K562 (cell line): ENCODE data around the gene HNF4A. TPM values are rescaled to one million over a fixed set of nuclear protein-coding genes. Genes with fewer than 3 reads are reported as not detected.
A peak's percentile ranks its signal among the peaks of the same experiment; 100 is the strongest.

ENCODE experiments used
- BMI1 ChIP-seq: fragments of 150-350 bp; IDR thresholded peaks from 2 replicates; pipeline ENCODE4 v1.6.1; 2014; ENCODE audit warnings: low read length
- PTBP1 ChIP-seq: fragments of 200-400 bp; formaldehyde crosslinking; IDR thresholded peaks from 2 replicates; pipeline ENCODE4 v1.6.1; 2017; ENCODE audit warnings: low read depth, low read length
- TAF7 ChIP-seq: fragments of 450-650 bp; IDR thresholded peaks from 2 replicates; pipeline ENCODE4 v1.6.1; 2016; ENCODE audit warnings: missing genetic modification characterization, missing compliant biosample characterization
- polyA plus RNA-seq, 8 experiments: library from polyadenylated mRNA; depleted of rRNA in 4 of 8; stranded (reverse) in 5 of 8; unstranded in 3 of 8; fragments of >200 nt; fragmentation: Nextera tagmentation in 2 of 8; fragmentation: Illumina TruSeq in 1 of 8; extraction: Ambion mirVana in 2 of 8; extraction: Trizol in 1 of 8; gene quantifications; 2 replicates each; pipeline versions ENCODE4 v1.2.1 to v1.2.3, GENCODE V29; 2011 to 2014; ENCODE audit warnings: inconsistent platforms in 1 of 8, missing spikeins in 1 of 8
- total RNA-seq, 7 experiments: library from RNA; depleted of rRNA in 6 of 7; stranded (reverse); fragments of >200 nt in 6 of 7; fragmentation: Illumina TruSeq in 2 of 7; extraction: Trizol in 2 of 7; gene quantifications; 2 replicates each; pipeline versions ENCODE4 v1.2.1 to v1.2.3, GENCODE V29; 2011 to 2021; ENCODE audit warnings: low replicate concordance in 1 of 7
- TF ChIP-seq, protein P1 (sequence below): sonication (generic); formaldehyde crosslinking; IDR thresholded peaks from 2 replicates; pipeline ENCODE4 v1.4.0; 2020; ENCODE audit warnings: mild to moderate bottlenecking, missing genetic modification reagents
- TF ChIP-seq, protein P2 (sequence below): sonication (generic); IDR thresholded peaks from 2 replicates; pipeline ENCODE4 v1.6.1; 2016
- TF ChIP-seq, protein P3 (sequence below): sonication (generic); formaldehyde crosslinking; IDR thresholded peaks from 2 replicates; pipeline ENCODE4 v1.9.0; 2022; ENCODE audit warnings: mild to moderate bottlenecking, missing genetic modification reagents
- TF ChIP-seq, protein P4 (sequence below): fragments of 450-650 bp; IDR thresholded peaks from 2 replicates; pipeline ENCODE4 v1.6.1; 2017; ENCODE audit warnings: antibody characterized with exemption, mild to moderate bottlenecking
- TF ChIP-seq, protein P5 (sequence below): fragments of 200-600 bp; sonication (generic); IDR thresholded peaks from one replicate; pipeline ENCODE4 v1.6.1; 2012; ENCODE audit warnings: mild to moderate bottlenecking, low read depth, low read length, inconsistent platforms

The HNF4A gene
- total and polyA plus RNA-seq, 9 of the 15 experiments (the other 6 are each of a cell fraction or from before 2014, with no cell fraction given): 0.03 to 0.27 (median 0.08) TPM; not detected in 5

DNA sequence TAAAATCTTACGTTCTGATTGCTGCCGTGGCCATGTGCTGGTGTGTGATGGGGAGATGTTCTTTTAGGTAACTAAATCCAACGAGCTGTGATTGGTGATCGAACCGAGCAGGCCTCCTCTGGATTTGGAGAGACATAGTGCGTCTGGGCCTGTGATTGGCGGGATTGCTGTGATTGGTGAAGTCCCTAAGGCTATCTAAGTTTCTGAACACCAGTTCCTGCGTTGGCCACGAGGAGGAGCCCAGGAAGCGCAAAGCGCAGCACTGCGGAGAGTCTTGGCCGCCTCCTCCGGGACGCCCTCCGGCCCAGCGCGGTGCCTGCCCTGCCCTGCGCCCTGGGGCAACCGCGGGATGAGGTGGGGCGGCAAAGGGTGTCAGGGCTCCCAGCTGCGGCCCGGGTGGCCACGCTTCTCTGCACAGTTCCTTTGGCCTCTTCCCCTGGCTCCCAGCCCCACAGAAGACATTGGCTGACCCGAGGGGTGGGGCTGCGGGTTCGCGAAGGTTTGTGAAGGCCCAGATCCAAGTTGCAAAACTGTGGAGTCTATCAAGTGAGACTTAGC is 33.0 kb downstream of the HNF4A start (continued):
- TF ChIP-seq, protein P1, sequence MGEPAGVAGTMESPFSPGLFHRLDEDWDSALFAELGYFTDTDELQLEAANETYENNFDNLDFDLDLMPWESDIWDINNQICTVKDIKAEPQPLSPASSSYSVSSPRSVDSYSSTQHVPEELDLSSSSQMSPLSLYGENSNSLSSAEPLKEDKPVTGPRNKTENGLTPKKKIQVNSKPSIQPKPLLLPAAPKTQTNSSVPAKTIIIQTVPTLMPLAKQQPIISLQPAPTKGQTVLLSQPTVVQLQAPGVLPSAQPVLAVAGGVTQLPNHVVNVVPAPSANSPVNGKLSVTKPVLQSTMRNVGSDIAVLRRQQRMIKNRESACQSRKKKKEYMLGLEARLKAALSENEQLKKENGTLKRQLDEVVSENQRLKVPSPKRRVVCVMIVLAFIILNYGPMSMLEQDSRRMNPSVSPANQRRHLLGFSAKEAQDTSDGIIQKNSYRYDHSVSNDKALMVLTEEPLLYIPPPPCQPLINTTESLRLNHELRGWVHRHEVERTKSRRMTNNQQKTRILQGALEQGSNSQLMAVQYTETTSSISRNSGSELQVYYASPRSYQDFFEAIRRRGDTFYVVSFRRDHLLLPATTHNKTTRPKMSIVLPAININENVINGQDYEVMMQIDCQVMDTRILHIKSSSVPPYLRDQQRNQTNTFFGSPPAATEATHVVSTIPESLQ (CRISPR knock-in tag): no peak
- TF ChIP-seq, protein P2, sequence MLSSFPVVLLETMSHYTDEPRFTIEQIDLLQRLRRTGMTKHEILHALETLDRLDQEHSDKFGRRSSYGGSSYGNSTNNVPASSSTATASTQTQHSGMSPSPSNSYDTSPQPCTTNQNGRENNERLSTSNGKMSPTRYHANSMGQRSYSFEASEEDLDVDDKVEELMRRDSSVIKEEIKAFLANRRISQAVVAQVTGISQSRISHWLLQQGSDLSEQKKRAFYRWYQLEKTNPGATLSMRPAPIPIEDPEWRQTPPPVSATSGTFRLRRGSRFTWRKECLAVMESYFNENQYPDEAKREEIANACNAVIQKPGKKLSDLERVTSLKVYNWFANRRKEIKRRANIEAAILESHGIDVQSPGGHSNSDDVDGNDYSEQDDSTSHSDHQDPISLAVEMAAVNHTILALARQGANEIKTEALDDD: no peak
- TF ChIP-seq, protein P3, sequence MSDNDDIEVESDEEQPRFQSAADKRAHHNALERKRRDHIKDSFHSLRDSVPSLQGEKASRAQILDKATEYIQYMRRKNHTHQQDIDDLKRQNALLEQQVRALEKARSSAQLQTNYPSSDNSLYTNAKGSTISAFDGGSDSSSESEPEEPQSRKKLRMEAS (CRISPR knock-in tag): no peak
- TF ChIP-seq TAF7 (tag) (no peak), BMI1 (no peak), PTBP1 (peak; percentile 91)
- TF ChIP-seq, protein P4, sequence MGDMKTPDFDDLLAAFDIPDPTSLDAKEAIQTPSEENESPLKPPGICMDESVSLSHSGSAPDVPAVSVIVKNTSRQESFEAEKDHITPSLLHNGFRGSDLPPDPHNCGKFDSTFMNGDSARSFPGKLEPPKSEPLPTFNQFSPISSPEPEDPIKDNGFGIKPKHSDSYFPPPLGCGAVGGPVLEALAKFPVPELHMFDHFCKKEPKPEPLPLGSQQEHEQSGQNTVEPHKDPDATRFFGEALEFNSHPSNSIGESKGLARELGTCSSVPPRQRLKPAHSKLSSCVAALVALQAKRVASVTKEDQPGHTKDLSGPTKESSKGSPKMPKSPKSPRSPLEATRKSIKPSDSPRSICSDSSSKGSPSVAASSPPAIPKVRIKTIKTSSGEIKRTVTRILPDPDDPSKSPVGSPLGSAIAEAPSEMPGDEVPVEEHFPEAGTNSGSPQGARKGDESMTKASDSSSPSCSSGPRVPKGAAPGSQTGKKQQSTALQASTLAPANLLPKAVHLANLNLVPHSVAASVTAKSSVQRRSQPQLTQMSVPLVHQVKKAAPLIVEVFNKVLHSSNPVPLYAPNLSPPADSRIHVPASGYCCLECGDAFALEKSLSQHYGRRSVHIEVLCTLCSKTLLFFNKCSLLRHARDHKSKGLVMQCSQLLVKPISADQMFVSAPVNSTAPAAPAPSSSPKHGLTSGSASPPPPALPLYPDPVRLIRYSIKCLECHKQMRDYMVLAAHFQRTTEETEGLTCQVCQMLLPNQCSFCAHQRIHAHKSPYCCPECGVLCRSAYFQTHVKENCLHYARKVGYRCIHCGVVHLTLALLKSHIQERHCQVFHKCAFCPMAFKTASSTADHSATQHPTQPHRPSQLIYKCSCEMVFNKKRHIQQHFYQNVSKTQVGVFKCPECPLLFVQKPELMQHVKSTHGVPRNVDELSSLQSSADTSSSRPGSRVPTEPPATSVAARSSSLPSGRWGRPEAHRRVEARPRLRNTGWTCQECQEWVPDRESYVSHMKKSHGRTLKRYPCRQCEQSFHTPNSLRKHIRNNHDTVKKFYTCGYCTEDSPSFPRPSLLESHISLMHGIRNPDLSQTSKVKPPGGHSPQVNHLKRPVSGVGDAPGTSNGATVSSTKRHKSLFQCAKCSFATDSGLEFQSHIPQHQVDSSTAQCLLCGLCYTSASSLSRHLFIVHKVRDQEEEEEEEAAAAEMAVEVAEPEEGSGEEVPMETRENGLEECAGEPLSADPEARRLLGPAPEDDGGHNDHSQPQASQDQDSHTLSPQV: no peak
- TF ChIP-seq, protein P5, sequence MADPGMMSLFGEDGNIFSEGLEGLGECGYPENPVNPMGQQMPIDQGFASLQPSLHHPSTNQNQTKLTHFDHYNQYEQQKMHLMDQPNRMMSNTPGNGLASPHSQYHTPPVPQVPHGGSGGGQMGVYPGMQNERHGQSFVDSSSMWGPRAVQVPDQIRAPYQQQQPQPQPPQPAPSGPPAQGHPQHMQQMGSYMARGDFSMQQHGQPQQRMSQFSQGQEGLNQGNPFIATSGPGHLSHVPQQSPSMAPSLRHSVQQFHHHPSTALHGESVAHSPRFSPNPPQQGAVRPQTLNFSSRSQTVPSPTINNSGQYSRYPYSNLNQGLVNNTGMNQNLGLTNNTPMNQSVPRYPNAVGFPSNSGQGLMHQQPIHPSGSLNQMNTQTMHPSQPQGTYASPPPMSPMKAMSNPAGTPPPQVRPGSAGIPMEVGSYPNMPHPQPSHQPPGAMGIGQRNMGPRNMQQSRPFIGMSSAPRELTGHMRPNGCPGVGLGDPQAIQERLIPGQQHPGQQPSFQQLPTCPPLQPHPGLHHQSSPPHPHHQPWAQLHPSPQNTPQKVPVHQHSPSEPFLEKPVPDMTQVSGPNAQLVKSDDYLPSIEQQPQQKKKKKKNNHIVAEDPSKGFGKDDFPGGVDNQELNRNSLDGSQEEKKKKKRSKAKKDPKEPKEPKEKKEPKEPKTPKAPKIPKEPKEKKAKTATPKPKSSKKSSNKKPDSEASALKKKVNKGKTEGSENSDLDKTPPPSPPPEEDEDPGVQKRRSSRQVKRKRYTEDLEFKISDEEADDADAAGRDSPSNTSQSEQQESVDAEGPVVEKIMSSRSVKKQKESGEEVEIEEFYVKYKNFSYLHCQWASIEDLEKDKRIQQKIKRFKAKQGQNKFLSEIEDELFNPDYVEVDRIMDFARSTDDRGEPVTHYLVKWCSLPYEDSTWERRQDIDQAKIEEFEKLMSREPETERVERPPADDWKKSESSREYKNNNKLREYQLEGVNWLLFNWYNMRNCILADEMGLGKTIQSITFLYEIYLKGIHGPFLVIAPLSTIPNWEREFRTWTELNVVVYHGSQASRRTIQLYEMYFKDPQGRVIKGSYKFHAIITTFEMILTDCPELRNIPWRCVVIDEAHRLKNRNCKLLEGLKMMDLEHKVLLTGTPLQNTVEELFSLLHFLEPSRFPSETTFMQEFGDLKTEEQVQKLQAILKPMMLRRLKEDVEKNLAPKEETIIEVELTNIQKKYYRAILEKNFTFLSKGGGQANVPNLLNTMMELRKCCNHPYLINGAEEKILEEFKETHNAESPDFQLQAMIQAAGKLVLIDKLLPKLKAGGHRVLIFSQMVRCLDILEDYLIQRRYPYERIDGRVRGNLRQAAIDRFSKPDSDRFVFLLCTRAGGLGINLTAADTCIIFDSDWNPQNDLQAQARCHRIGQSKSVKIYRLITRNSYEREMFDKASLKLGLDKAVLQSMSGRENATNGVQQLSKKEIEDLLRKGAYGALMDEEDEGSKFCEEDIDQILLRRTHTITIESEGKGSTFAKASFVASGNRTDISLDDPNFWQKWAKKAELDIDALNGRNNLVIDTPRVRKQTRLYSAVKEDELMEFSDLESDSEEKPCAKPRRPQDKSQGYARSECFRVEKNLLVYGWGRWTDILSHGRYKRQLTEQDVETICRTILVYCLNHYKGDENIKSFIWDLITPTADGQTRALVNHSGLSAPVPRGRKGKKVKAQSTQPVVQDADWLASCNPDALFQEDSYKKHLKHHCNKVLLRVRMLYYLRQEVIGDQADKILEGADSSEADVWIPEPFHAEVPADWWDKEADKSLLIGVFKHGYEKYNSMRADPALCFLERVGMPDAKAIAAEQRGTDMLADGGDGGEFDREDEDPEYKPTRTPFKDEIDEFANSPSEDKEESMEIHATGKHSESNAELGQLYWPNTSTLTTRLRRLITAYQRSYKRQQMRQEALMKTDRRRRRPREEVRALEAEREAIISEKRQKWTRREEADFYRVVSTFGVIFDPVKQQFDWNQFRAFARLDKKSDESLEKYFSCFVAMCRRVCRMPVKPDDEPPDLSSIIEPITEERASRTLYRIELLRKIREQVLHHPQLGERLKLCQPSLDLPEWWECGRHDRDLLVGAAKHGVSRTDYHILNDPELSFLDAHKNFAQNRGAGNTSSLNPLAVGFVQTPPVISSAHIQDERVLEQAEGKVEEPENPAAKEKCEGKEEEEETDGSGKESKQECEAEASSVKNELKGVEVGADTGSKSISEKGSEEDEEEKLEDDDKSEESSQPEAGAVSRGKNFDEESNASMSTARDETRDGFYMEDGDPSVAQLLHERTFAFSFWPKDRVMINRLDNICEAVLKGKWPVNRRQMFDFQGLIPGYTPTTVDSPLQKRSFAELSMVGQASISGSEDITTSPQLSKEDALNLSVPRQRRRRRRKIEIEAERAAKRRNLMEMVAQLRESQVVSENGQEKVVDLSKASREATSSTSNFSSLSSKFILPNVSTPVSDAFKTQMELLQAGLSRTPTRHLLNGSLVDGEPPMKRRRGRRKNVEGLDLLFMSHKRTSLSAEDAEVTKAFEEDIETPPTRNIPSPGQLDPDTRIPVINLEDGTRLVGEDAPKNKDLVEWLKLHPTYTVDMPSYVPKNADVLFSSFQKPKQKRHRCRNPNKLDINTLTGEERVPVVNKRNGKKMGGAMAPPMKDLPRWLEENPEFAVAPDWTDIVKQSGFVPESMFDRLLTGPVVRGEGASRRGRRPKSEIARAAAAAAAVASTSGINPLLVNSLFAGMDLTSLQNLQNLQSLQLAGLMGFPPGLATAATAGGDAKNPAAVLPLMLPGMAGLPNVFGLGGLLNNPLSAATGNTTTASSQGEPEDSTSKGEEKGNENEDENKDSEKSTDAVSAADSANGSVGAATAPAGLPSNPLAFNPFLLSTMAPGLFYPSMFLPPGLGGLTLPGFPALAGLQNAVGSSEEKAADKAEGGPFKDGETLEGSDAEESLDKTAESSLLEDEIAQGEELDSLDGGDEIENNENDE: no peak
